K562 (cell line): Measurements from ENCODE around the gene CHMP4B. TPM values are rescaled to one million over a fixed set of nuclear protein-coding genes. Genes with fewer than 3 reads are reported as not detected.

ENCODE experiments used
- CC2D1A ChIP-seq: fragments of 450-650 bp; IDR thresholded peaks from 2 replicates; pipeline ENCODE4 v1.6.1; 2017; ENCODE audit warnings: mild to moderate bottlenecking
- HDAC2 ChIP-seq: fragments of 450-650 bp; IDR thresholded peaks from 2 replicates; pipeline ENCODE4 v1.6.1; 2016; ENCODE audit warnings: mild to moderate bottlenecking
- HDAC8 ChIP-seq: fragments of 450-650 bp; IDR thresholded peaks from 2 replicates; pipeline ENCODE4 v1.6.1; 2016; ENCODE audit warnings: mild to moderate bottlenecking, missing genetic modification characterization, moderate library complexity, missing compliant biosample characterization
- HDGF ChIP-seq: fragments of 450-650 bp; IDR thresholded peaks from 2 replicates; pipeline ENCODE4 v1.6.1; 2016
- KDM1A ChIP-seq, 2 experiments: fragments of 450-650 bp; IDR thresholded peaks; 2 replicates each; pipeline ENCODE4 v1.6.1; 2016; ENCODE audit warnings: mild to moderate bottlenecking in 2 of 2
- NCOA1 ChIP-seq: fragments of 450-650 bp; IDR thresholded peaks from 2 replicates; pipeline ENCODE4 v1.6.1; 2016; ENCODE audit warnings: low read depth
- RAD21 ChIP-seq, 2 experiments: fragments of 250-450 bp in 1 of 2; fragments of 450-650 bp in 1 of 2; sonication (Bioruptor Pico) in 1 of 2; formaldehyde crosslinking in 1 of 2; IDR thresholded peaks in 1 of 2; conservative IDR thresholded peaks in 1 of 2; 2 replicates each; pipeline versions ENCODE4 v1.4.0 to v1.8.0; 2020 to 2022; ENCODE audit warnings: mild to moderate bottlenecking in 2 of 2, moderate library complexity in 1 of 2
- RB1 ChIP-seq: fragments of 450-650 bp; IDR thresholded peaks from 2 replicates; pipeline ENCODE4 v1.6.1; 2017; ENCODE audit warnings: low read depth, mild to moderate bottlenecking
- SMARCA5 ChIP-seq: fragments of 450-650 bp; IDR thresholded peaks from 2 replicates; pipeline ENCODE4 v1.6.1; 2016
- SREBF1 ChIP-seq: fragments of 150-350 bp; IDR thresholded peaks from 2 replicates; pipeline ENCODE4 v1.6.1; 2014; ENCODE audit warnings: antibody characterized with exemption, low read depth, low read length, borderline replicate concordance
- SREBF2 ChIP-seq: sonication (generic); formaldehyde crosslinking; IDR thresholded peaks from 2 replicates; pipeline ENCODE4 v1.4.0; 2020; ENCODE audit warnings: mild to moderate bottlenecking, missing genetic modification reagents
- ZFP36 ChIP-seq: fragments of 150-350 bp; IDR thresholded peaks from 2 replicates; pipeline ENCODE4 v1.6.1; 2018; ENCODE audit warnings: low read length, low read depth; ENCODE audit not compliant: partially characterized antibody
- ZNF274 ChIP-seq: IDR thresholded peaks from 2 replicates; pipeline ENCODE4 v1.6.1; 2011; ENCODE audit warnings: low read depth, mild to moderate bottlenecking, low read length, moderate library complexity, borderline replicate concordance
- ZNF395 ChIP-seq: fragments of 200-800 bp; sonication (Bioruptor generic); IDR thresholded peaks from 2 replicates; pipeline ENCODE4 v1.6.1; 2017; ENCODE audit warnings: missing genetic modification characterization, missing compliant biosample characterization
- ZNF551 ChIP-seq: fragments of 250-450 bp; sonication (Bioruptor Pico); IDR thresholded peaks from 2 replicates; pipeline ENCODE4 v1.5.0; 2021; ENCODE audit warnings: mild to moderate bottlenecking, moderate library complexity
- polyA plus RNA-seq, 8 experiments: library from polyadenylated mRNA; depleted of rRNA in 4 of 8; stranded (reverse) in 5 of 8; unstranded in 3 of 8; fragments of >200 nt; fragmentation: Nextera tagmentation in 2 of 8; fragmentation: Illumina TruSeq in 1 of 8; extraction: Ambion mirVana in 2 of 8; extraction: Trizol in 1 of 8; gene quantifications; 2 replicates each; pipeline versions ENCODE4 v1.2.1 to v1.2.3, GENCODE V29; 2011 to 2014; ENCODE audit warnings: inconsistent platforms in 1 of 8, missing spikeins in 1 of 8
- total RNA-seq, 7 experiments: library from RNA; depleted of rRNA in 6 of 7; stranded (reverse); fragments of >200 nt in 6 of 7; fragmentation: Illumina TruSeq in 2 of 7; extraction: Trizol in 2 of 7; gene quantifications; 2 replicates each; pipeline versions ENCODE4 v1.2.1 to v1.2.3, GENCODE V29; 2011 to 2021; ENCODE audit warnings: low replicate concordance in 1 of 7
- TF ChIP-seq, protein P1 (sequence below), 2 experiments: fragments of 450-650 bp; formaldehyde crosslinking in 1 of 2; IDR thresholded peaks; 2 replicates each; pipeline versions ENCODE4 v1.4.0 to v1.6.1; 2014 to 2020; ENCODE audit warnings: mild to moderate bottlenecking in 2 of 2, borderline replicate concordance in 1 of 2, low read depth in 1 of 2
- TF ChIP-seq, protein P2 (sequence below): fragments of 450-650 bp; IDR thresholded peaks from 2 replicates; pipeline ENCODE4 v1.6.1; 2014; ENCODE audit warnings: low read depth, mild to moderate bottlenecking, moderate library complexity, borderline replicate concordance

Gene CHMP4B
- total and polyA plus RNA-seq, 9 of the 15 experiments (the other 6 are each of a cell fraction or from before 2014, with no cell fraction given), result 1.8 to 64.7 (median 31.8) TPM

DNA sequence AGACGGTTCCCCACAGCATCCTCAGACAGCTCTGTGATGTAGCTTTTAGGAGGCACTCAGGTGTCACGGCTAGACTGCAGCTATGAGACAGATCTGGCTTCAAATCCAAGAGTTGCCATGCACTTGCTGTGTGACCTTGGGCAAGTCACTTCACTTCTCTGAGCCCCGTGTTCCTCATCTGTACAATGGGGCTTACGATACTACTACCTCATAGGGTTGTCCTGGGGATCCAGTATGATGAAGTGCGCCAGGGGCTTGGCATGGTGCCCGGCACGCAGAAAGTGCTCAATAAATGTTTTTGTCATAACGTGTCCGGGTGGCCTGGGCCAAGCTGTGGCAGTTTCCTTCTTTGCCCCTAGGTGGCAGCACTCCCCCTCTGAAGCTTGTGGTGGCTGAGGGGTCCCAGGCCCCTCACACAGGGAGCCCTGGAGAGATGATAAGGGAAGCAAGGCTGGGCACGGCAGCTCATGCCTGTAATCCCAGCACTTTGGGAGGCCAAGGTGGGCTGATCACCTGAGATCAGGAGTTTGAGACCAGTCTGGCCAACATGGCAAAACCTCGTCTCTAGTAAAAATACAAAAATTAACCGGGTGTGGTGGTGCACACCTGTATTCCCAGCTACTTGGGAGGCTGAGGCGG, 19.1 kb upstream of the CHMP4B start (continued):
- TF ChIP-seq RAD21 (CRISPR knock-in tag; conservative IDR thresholded peaks at IDR 0.05 in 1 of 2, IDR thresholded peaks at IDR 0.05 in 1 of 2) (peak in 1 of 2 experiments; percentile 83), ZNF395 (CRISPR knock-in tag) (no peak), SREBF1 (no peak), SMARCA5 (peak; percentile 93), SREBF2 (no peak), CC2D1A (peak; percentile 59; the same call in 1 of the 2 replicates), ZNF274 (no peak), HDAC2 (peak; percentile 93), HDAC8 (tag) (no peak), ZNF551 (no peak), ZFP36 (peak; percentile 92), RB1 (peak; percentile 13; the same call in 1 of the 2 replicates), NCOA1 (0 out of 2 replicates have a peak, but pooled peaks have one; percentile 13), KDM1A (IDR thresholded peaks at IDR 0.05) (peak; percentile 84 to 92), HDGF (peak; percentile 83; the same call in 1 of the 2 replicates)
- TF ChIP-seq, protein P1, sequence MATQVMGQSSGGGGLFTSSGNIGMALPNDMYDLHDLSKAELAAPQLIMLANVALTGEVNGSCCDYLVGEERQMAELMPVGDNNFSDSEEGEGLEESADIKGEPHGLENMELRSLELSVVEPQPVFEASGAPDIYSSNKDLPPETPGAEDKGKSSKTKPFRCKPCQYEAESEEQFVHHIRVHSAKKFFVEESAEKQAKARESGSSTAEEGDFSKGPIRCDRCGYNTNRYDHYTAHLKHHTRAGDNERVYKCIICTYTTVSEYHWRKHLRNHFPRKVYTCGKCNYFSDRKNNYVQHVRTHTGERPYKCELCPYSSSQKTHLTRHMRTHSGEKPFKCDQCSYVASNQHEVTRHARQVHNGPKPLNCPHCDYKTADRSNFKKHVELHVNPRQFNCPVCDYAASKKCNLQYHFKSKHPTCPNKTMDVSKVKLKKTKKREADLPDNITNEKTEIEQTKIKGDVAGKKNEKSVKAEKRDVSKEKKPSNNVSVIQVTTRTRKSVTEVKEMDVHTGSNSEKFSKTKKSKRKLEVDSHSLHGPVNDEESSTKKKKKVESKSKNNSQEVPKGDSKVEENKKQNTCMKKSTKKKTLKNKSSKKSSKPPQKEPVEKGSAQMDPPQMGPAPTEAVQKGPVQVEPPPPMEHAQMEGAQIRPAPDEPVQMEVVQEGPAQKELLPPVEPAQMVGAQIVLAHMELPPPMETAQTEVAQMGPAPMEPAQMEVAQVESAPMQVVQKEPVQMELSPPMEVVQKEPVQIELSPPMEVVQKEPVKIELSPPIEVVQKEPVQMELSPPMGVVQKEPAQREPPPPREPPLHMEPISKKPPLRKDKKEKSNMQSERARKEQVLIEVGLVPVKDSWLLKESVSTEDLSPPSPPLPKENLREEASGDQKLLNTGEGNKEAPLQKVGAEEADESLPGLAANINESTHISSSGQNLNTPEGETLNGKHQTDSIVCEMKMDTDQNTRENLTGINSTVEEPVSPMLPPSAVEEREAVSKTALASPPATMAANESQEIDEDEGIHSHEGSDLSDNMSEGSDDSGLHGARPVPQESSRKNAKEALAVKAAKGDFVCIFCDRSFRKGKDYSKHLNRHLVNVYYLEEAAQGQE (IDR thresholded peaks at IDR 0.05; ENCODE audit: borderline replicate concordance), result peak; percentile 57
- TF ChIP-seq, protein P1 (CRISPR knock-in tag; IDR thresholded peaks at IDR 0.05; ENCODE audit: low read depth), result no peak
- TF ChIP-seq, protein P2, sequence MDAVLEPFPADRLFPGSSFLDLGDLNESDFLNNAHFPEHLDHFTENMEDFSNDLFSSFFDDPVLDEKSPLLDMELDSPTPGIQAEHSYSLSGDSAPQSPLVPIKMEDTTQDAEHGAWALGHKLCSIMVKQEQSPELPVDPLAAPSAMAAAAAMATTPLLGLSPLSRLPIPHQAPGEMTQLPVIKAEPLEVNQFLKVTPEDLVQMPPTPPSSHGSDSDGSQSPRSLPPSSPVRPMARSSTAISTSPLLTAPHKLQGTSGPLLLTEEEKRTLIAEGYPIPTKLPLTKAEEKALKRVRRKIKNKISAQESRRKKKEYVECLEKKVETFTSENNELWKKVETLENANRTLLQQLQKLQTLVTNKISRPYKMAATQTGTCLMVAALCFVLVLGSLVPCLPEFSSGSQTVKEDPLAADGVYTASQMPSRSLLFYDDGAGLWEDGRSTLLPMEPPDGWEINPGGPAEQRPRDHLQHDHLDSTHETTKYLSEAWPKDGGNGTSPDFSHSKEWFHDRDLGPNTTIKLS, result 0 out of 2 replicates have a peak, but pooled peaks have one; percentile 25
